DMS79 treated with DMSO at 0.1 percent for 48 hours (cell line): Measurements from ENCODE around the gene CCDC6.
"Not testable (repeated sequence)": the region's sequence is repeated elsewhere in the genome, so short reads cannot be mapped to it uniquely, and the experiment has no call there.

Experiments
- DNase-seq: peaks from one replicate; lab custom pipeline; 2025; lab: John Stamatoyannopoulos, UW

CCDC6 gene

GRCh38 chr10:59906417-59907202 lies at the start of gene CCDC6:
Gene CCDC6, minus strand, starts transcription at chr10:59906556. Its CDS starts 132 bp downstream, at chr10:59906424.
- peak; percentile 66 for DNase-seq

GRCh38 chr10:59954296-59954695 lies 47.9 kb upstream of the CCDC6 start:
- no peak for DNase-seq

GRCh38 chr10:59953711-59954110 lies 47.4 kb upstream of the CCDC6 start:
- DNase-seq: not testable (repeated sequence)

- DNase-seq: no peak
These were observed 43.7 kb upstream of the CCDC6 start for GRCh38 chr10:59950105-59950504.

- DNase-seq: no peak
These were observed 43.3 kb upstream of the CCDC6 start for GRCh38 chr10:59949608-59950007.

GRCh38 chr10:59945991-59946390 lies 39.6 kb upstream of the CCDC6 start:
- DNase-seq: no peak

- DNase-seq: no peak
These were observed 39.2 kb upstream of the CCDC6 start for GRCh38 chr10:59945590-59945989.

- no peak for DNase-seq
These were observed 38.1 kb upstream of the CCDC6 start for GRCh38 chr10:59944339-59944935.

- DNase-seq: no peak
These were observed 36.2 kb upstream of the CCDC6 start for GRCh38 chr10:59942556-59942955.

- DNase-seq: no peak
These were observed 31.4 kb upstream of the CCDC6 start for GRCh38 chr10:59937720-59938119.

- DNase-seq: no peak
These were observed 28.3 kb upstream of the CCDC6 start for GRCh38 chr10:59934701-59935100.

GRCh38 chr10:59930788-59931521 lies 24.6 kb upstream of the CCDC6 start:
- not testable (repeated sequence) for DNase-seq

- no peak for DNase-seq
These were observed 19.7 kb upstream of the CCDC6 start for GRCh38 chr10:59926086-59926485.

- no peak for DNase-seq
These were observed 16.6 kb upstream of the CCDC6 start for GRCh38 chr10:59922907-59923306.

GRCh38 chr10:59917922-59918321 lies 11.6 kb upstream of the CCDC6 start:
- DNase-seq: no peak

- DNase-seq: no peak
These were observed 7.3 kb upstream of the CCDC6 start for GRCh38 chr10:59913547-59914237.

GRCh38 chr10:59910867-59911266 lies 4.5 kb upstream of the CCDC6 start:
- no peak for DNase-seq

GRCh38 chr10:59909815-59910214 lies 3.5 kb upstream of the CCDC6 start:
- DNase-seq: no peak

GRCh38 chr10:59908808-59909143 lies 2.4 kb upstream of the CCDC6 start:
- DNase-seq: no peak

GRCh38 chr10:59907918-59908807 lies 1.8 kb upstream of the CCDC6 start:
- peak; percentile 13 for DNase-seq

- DNase-seq: no peak
These were observed 1.2 kb upstream of the CCDC6 start for GRCh38 chr10:59907537-59907917.
